Measurements from ENCODE around the gene EXD3.

The EXD3 gene

DNA sequence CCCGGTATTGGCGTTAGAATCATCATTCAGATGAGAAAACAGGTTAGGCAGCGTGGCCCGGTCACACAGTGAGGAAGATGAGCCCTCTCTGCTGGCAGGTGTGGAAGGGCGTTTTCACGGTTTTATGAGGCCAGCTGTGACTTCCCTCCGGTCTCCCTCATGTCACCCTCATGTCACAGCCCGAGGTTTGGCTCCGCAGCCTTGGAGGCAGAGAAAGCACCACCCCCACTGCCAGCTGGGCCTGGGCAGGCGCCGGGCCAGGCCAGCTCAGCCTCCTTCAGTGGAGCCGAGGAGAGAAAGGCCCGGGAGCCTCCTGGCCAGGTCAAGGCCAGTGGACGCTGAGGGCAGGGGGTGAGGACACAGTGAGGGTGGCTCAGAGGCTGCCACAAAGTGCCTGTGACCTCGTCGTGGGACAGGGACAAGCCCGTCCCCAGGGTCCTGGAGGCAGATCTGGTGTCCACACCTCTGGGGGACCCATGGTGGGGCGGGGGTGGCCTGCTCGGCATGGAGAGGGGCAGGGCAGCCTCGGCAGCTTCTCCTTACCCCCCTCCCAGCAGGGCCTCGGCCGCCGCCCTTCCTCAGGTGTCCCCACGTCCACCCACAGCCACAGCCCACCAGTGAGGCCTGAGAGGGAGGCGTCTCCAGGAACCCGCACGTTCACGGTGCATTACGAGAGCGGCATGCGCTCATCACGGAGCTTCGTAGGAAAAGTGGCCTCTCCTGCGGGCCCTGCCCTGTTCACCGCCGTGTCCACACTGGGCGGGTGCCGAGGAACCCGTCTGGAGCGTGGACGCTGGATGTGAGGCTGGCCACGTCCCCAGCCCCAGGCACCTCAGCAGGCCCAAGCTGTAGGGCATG, 32.2 kb downstream of the EXD3 start:
- Histone ChIP-seq H3K9ac (no peak overlapping the region), H2AFZ (ENCODE audit: low read depth) (no peak overlapping the region), H4K20me1 (ENCODE audit: insufficient read depth) (no peaks in the 10 kb centered on the region), H3K79me2 (ENCODE audit: insufficient read depth, low read depth) (no peaks in the 10 kb centered on the region), H3K36me3 (ENCODE audit: insufficient read depth) (no peaks in the 10 kb centered on the region), H3K4me2 (no peak overlapping the region), H3K27ac (no peak overlapping the region), H3K27me3 (ENCODE audit: insufficient read depth, low read depth) (no peaks in the 10 kb centered on the region), H3K4me3 (IDR thresholded peaks at IDR 0.05; ENCODE audit: insufficient read depth, low read depth, low read length) (no peak overlapping the region), H3K4me1 (ENCODE audit: low read depth, poor library complexity, severe bottlenecking) (no peaks in the 10 kb centered on the region)
- no peak for TF ChIP-seq CTCF (conservative IDR thresholded peaks at IDR 0.05; ENCODE audit: low read depth, low read length)

- no peak overlapping the region for H3K27ac ChIP-seq
- H3K27me3 ChIP-seq (ENCODE audit: insufficient read depth, low read depth) = no peaks in the 10 kb centered on the region
- no peak overlapping the region for H2AFZ ChIP-seq (ENCODE audit: low read depth)
- no peaks in the 10 kb centered on the region for H4K20me1 ChIP-seq (ENCODE audit: insufficient read depth)
- H3K9ac ChIP-seq = no peak overlapping the region
- H3K4me2 ChIP-seq = no peak overlapping the region
- no peak for TF ChIP-seq CTCF (conservative IDR thresholded peaks at IDR 0.05; ENCODE audit: low read depth, low read length)
- no peaks in the 10 kb centered on the region for H3K79me2 ChIP-seq (ENCODE audit: insufficient read depth, low read depth)
- H3K4me3 ChIP-seq (IDR thresholded peaks at IDR 0.05; ENCODE audit: insufficient read depth, low read depth, low read length) = no peak overlapping the region
- H3K4me1 ChIP-seq (ENCODE audit: low read depth, poor library complexity, severe bottlenecking) = no peaks in the 10 kb centered on the region
- H3K36me3 ChIP-seq (ENCODE audit: insufficient read depth) = no peaks in the 10 kb centered on the region
Measured at GRCh38 chr9:137389428-137389746, 33.6 kb downstream of the EXD3 start.

DNA sequence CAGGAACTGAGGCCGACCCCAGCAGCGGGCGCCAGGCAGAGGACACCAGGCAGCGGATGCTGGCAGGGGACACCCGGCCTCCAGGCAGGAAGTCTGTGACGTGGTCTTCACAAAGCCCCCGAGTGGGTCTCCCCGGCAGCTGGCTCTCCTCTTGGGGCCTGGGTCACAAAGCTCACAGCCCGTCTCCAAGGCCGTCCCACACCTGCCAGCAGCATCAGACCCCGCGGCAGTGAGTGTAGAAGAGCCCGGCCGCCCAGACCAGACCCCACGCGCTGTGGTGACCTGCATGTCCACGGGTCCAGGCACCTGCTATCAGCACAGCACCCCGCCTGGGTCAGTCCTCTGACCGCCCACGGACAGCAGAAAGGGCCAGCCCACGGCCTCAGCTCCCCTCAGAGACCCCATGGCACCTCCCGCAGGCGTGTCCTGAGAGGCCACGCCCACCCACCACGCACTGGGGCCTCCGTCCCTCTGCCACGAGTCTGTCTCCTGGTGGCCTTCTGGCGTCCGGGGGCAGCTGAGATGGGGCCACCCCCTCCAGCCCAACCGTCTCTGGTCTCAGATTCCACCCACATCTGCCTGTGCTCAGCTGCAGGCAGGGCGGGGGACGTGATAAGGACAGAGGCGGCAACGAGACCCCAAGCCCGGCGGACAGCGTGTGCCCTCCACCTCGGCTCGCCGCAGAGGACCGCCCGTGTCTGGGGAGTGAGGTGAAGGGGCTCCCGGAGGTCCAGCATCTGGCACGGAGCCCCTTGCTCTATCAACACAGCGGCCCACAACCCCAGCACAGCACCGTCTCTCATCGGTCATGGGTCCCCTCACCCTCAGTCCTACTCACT, 34.2 kb downstream of the EXD3 start:
- Histone ChIP-seq H3K27ac (no peak overlapping the region), H3K27me3 (ENCODE audit: insufficient read depth, low read depth) (no peaks in the 10 kb centered on the region), H3K4me3 (IDR thresholded peaks at IDR 0.05; ENCODE audit: insufficient read depth, low read depth, low read length) (no peak overlapping the region), H3K79me2 (ENCODE audit: insufficient read depth, low read depth) (no peaks in the 10 kb centered on the region), H4K20me1 (ENCODE audit: insufficient read depth) (no peaks in the 10 kb centered on the region), H2AFZ (ENCODE audit: low read depth) (no peak overlapping the region), H3K4me2 (no peak overlapping the region), H3K4me1 (ENCODE audit: low read depth, poor library complexity, severe bottlenecking) (no peaks in the 10 kb centered on the region), H3K36me3 (ENCODE audit: insufficient read depth) (no peaks in the 10 kb centered on the region), H3K9ac (no peak overlapping the region)
- no peak for TF ChIP-seq CTCF (conservative IDR thresholded peaks at IDR 0.05; ENCODE audit: low read depth, low read length)

DNA sequence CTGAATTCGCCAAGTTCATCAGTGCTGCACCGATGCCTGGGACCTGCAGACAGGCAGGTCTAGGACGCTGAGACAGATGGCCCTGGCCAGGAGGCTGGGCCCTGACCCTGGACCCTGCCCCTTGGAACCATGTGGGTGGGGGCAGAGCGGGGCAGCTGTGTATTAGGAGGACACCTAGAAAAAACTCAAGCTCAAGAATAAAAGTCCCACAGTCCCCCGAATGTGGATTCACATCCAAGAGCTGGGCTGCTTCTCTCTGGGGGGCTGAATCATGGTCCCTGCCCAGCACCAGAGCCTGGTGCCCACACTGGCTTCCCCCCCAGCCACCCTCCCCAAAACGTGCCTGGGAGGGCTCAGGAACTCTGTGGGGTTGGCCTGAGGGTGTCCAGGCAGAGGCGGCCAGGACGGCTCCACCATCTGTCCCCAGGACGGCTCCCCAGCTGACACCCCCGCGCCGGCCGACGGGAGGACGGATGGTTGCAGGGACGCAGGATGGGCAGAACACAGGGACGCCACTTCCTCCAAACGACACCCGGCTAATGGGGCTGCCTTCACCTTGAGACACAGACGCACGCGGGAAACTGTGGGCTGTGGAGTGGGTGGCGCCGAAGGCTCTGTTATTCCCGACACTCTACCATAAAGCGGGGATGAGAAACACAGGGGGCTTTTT, 34.9 kb downstream of the EXD3 start:
- Histone ChIP-seq H3K27ac (no peak overlapping the region), H3K36me3 (ENCODE audit: insufficient read depth) (no peaks in the 10 kb centered on the region), H3K4me2 (no peak overlapping the region), H3K9ac (no peak overlapping the region), H3K4me1 (ENCODE audit: low read depth, poor library complexity, severe bottlenecking) (no peaks in the 10 kb centered on the region), H3K79me2 (ENCODE audit: insufficient read depth, low read depth) (no peaks in the 10 kb centered on the region), H3K27me3 (ENCODE audit: insufficient read depth, low read depth) (no peaks in the 10 kb centered on the region), H3K4me3 (IDR thresholded peaks at IDR 0.05; ENCODE audit: insufficient read depth, low read depth, low read length) (no peak overlapping the region), H2AFZ (ENCODE audit: low read depth) (no peak overlapping the region), H4K20me1 (ENCODE audit: insufficient read depth) (no peaks in the 10 kb centered on the region)
- TF ChIP-seq CTCF (conservative IDR thresholded peaks at IDR 0.05; ENCODE audit: low read depth, low read length) = no peak
